CD4-positive, alpha-beta T cell treated with Interleukin-6 for 4 hours (primary cell): Measurements from ENCODE around the gene RCOR2.
"Not testable (repeated sequence)": the region's sequence is repeated elsewhere in the genome, so short reads cannot be mapped to it uniquely, and the experiment has no call there.

ENCODE experiments used
- DNase-seq: peaks from one replicate; pipeline ENCODE4 v3.0.0-alpha.2; 2020; ENCODE audit warnings: mixed read lengths

Gene RCOR2

GRCh38 chr11:63876616-63877015, 40.3 kb downstream of the RCOR2 start:
- no peak for DNase-seq

- DNase-seq, result no peak
These were observed 41.4 kb downstream of the RCOR2 start for GRCh38 chr11:63875506-63876065.

GRCh38 chr11:63874511-63874910, 42.5 kb downstream of the RCOR2 start:
- DNase-seq, result no peak

- DNase-seq, result no peak
These were observed 43.7 kb downstream of the RCOR2 start for GRCh38 chr11:63873311-63873710.

GRCh38 chr11:63872800-63873197, 44.2 kb downstream of the RCOR2 start:
- no peak for DNase-seq

- peak; percentile 45 for DNase-seq
These were observed 44.8 kb downstream of the RCOR2 start for GRCh38 chr11:63871962-63872799.

- no peak for DNase-seq
These were observed 46.4 kb downstream of the RCOR2 start for GRCh38 chr11:63870351-63871140.

GRCh38 chr11:63869683-63870082, 47.3 kb downstream of the RCOR2 start:
- DNase-seq, result peak; percentile 74

- DNase-seq, result no peak
These were observed 47.8 kb downstream of the RCOR2 start for GRCh38 chr11:63869171-63869591.

GRCh38 chr11:63868399-63869064, 48.4 kb downstream of the RCOR2 start:
- no peak for DNase-seq

GRCh38 chr11:63867511-63867910, 49.5 kb downstream of the RCOR2 start:
- DNase-seq, result no peak

- DNase-seq, result peak; percentile 89
These were observed 50.8 kb downstream of the RCOR2 start for GRCh38 chr11:63866211-63866610.

GRCh38 chr11:63863620-63864019, 53.3 kb downstream of the RCOR2 start:
- DNase-seq, result not testable (repeated sequence)

- peak; percentile 15 for DNase-seq
These were observed 54.0 kb downstream of the RCOR2 start for GRCh38 chr11:63862923-63863322.
